ENCODE measurements around the gene HSPA8.
"Not testable (repeated sequence)": the region's sequence is repeated elsewhere in the genome, so short reads cannot be mapped to it uniquely, and the experiment has no call there.

HSPA8 gene

DNA sequence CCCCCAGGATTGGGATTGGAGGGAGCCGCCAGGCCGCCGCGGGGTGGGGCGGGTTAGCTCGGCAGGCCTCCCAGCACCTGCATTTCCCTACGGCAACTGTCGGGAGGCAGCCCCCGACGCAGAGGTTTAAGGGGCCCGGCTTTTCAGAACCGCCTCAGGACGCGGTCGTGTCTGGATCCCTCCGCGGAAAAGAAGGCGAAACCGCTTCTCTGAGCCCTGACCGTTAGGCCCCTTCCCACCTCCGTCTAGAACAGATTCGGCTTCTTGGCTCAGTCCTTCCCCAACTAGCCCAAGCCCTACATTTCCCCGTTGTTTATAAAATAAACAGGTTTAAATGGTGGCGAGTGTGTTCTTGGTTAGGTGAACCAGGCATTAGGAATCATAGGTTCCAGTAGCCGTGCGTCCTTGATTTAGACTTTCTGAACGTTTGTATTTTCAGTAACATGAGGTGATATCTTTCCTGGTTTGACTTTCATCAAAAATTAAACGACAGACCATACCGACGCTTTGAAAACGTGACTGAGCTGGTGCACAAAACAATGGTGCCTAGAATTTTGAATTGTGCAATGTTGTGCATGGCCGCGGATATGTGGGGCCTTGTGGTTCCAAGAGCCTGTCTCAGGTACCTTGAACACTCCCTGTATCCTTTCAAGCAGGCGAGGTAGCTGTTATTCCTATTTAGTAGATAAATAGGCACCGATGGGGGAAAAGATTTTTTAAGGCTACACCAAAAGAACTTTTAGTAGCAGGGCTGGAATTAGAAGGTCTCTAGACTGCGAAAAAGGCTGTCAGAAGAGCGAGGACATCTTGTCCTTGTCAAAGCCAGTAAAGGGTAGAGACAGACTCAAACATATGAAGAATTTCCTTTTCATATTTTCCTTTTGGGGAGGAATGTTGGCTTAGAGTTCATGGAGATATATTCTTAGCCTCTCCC, 1.2 kb upstream of the HSPA8 start:
- peaks cover 58% of the 10 kb centered on the region for H3K36me3 Mint-ChIP-seq (ENCODE audit: insufficient read depth)
- no peaks in the 10 kb centered on the region for H3K27me3 Mint-ChIP-seq
- peaks cover 51 to 52% of the 10 kb centered on the region in 2 donors for H3K4me1 Mint-ChIP-seq (ENCODE audit: low read depth in 2 of 2)
- peak overlapping the region; percentile 99 to 100 for H3K4me3 Mint-ChIP-seq
- peak overlapping the region; percentile 99 to 100 for H3K27ac Mint-ChIP-seq
- no peaks in the 10 kb centered on the region for H3K9me3 Mint-ChIP-seq
- peak; percentile 0 for ATAC-seq (replicated peaks)
- peak; percentile 31 to 39 (median 36) for DNase-seq

DNA sequence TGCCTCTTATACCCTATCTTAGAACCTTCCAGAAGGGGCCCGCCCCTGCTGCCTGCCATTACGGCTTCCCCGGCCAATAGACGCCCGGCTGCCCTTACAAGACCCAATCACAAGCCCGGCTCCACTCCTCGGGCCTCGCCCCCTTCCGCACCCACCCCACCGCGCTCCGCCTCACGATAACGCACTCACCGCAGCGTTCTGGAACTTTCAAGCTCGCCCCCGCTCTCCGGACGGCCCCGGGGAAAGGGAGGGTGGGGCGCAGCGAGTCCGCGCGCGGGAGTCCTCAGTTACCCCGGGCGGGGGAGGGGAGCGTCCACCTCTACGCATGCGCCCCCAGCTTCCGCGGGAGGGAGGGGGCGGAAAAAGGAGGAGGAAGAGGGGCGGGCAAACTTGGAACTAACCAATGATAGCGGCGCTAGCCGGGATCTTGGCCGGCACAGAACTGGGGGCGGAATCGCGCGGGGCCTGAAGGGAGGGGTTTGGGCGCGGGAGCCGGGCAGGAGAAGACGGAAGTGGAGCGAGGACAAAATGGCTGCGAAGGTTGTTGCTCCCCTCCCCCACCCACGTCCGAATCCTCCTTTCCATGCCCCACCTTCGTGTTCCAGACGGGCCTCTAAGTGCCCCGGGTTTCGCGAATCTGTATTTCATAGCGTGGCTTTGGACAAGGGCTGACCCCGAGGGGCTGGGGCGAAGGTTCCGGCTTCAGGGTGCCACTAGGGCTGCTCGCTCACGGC, 389 bp upstream of the HSPA8 start:
- Mint-ChIP-seq H3K27me3 (no peaks in the 10 kb centered on the region), H3K27ac (peak overlapping the region; percentile 99 to 100), H3K4me1 (ENCODE audit: low read depth in 2 of 2) (peaks cover 59 to 61% of the 10 kb centered on the region in 2 donors), H3K4me3 (peak overlapping the region; percentile 99 to 100), H3K9me3 (no peaks in the 10 kb centered on the region), H3K36me3 (ENCODE audit: insufficient read depth) (peaks cover 66% of the 10 kb centered on the region)
- ATAC-seq (replicated peaks): peak; percentile 83
- peak; percentile 99 for DNase-seq

GRCh38 chr11:123060277-123061000, 1.5 kb downstream of the HSPA8 start:
- Mint-ChIP-seq H3K27me3 (no peaks in the 10 kb centered on the region), H3K4me1 (ENCODE audit: low read depth in 2 of 2) (peaks cover 72 to 75% of the 10 kb centered on the region in 2 donors), H3K9me3 (no peaks in the 10 kb centered on the region), H3K36me3 (ENCODE audit: insufficient read depth) (peaks cover 85% of the 10 kb centered on the region), H3K4me3 (peak overlapping the region; percentile 99 to 100), H3K27ac (peak overlapping the region; percentile 99 to 100)
- no peak for DNase-seq
- no peak for ATAC-seq (replicated peaks)

- H3K27me3 Mint-ChIP-seq; ATAC-seq (replicated peaks); H3K9me3 Mint-ChIP-seq; DNase-seq: not testable (repeated sequence)
- H3K4me3 Mint-ChIP-seq: peak overlapping the region; percentile 99 to 100
- H3K4me1 Mint-ChIP-seq (ENCODE audit: low read depth in 2 of 2): peaks cover 72 to 76% of the 10 kb centered on the region in 2 donors
- H3K27ac Mint-ChIP-seq: peak overlapping the region; percentile 99 to 100
- peaks cover 91% of the 10 kb centered on the region for H3K36me3 Mint-ChIP-seq (ENCODE audit: insufficient read depth)
Observed at GRCh38 chr11:123059041-123059920, 2.7 kb downstream of the HSPA8 start.

DNA sequence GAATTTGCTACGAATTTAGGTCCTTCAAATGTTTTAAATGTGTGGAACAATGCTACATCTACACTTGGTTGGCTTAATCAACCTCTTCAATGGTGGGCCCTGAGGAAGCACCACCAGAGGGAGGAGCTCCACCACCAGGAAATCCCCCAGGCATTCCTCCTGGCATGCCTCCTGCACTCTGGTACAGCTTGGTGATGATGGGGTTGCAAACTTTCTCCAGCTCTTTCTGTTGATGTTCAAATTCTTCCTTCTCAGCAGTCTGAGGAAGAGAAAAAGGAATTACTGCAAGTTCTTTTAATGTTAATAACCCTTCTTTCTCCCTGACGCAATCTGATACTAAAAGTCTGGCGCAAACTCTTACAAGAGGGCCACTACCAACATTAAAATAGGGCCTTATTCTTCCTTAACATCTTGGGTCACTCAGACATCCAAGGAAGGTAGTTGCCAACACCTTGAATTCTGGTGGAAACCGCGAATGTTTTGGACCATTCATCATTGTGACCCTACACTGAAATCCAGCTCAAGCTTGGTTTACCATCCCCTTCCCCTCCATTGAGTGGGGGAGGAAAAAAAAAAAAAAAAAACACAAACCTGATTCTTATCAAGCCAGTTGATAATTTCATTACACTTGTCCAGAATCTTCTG, 4.2 kb downstream of the HSPA8 start:
- peaks cover 66 to 69% of the 10 kb centered on the region in 2 donors for H3K4me1 Mint-ChIP-seq (ENCODE audit: low read depth in 2 of 2)
- H3K9me3 Mint-ChIP-seq: no peaks in the 10 kb centered on the region
- ATAC-seq (replicated peaks) (no peak), DNase-seq (no peak)
- peak overlapping the region; percentile 99 to 100 for H3K27ac Mint-ChIP-seq
- H3K27me3 Mint-ChIP-seq: no peaks in the 10 kb centered on the region
- peaks cover 98% of the 10 kb centered on the region for H3K36me3 Mint-ChIP-seq (ENCODE audit: insufficient read depth)
- peak overlapping the region; percentile 99 to 100 for H3K4me3 Mint-ChIP-seq

- no peak for ATAC-seq (replicated peaks)
- peak overlapping the region; percentile 99 to 100 for H3K4me3 Mint-ChIP-seq
Observed at GRCh38 chr11:123056835-123057491, 5.0 kb downstream of the HSPA8 start.

DNA sequence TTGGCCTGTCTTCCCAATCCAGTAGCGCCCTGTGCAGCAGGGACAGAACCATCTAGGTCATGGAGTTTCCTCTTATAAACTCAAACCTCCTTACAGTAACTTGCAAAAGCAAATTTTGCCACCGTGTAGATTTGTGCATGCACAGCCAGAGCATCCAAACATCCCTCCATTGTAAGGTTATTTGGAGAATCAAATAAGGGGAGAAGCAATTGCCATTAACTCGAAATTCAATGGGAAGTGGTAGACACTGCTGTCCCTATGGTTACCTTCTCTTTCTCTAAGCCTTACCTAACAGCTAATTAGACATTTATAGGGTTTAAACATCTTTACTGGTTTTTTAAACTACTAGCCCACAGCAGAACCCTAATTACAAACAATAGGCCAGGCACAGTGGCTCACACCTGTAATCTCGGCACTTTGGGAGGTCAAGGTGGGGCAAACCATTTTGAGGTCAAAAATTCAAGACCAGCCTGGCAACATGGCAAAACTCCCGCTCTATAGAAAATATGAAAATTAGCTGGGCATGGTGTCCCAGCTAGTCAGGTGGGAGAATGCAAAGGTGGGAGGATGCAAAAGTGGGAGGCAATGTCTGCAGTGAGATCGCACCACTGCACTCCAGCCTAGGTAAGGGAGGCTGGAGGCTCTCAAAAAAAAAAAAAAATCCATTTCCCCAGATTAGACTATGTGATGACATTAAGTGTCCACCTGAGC, 6.6 kb downstream of the HSPA8 start:
- ATAC-seq (replicated peaks): no peak
- H3K36me3 Mint-ChIP-seq (ENCODE audit: insufficient read depth): peaks cover 86% of the 10 kb centered on the region
- H3K27me3 Mint-ChIP-seq: no peaks in the 10 kb centered on the region
- H3K4me3 Mint-ChIP-seq: peak overlapping the region; percentile 51 to 99
- peak overlapping the region; percentile 44 to 99 for H3K27ac Mint-ChIP-seq
- H3K4me1 Mint-ChIP-seq (ENCODE audit: low read depth in 2 of 2): peaks cover 52 to 57% of the 10 kb centered on the region in 2 donors
- no peaks in the 10 kb centered on the region for H3K9me3 Mint-ChIP-seq
- DNase-seq: no peak

More at GRCh38 chr11:123056835-123057491, 5.0 kb downstream of the HSPA8 start:
- Mint-ChIP-seq H3K27me3 (no peaks in the 10 kb centered on the region), H3K4me1 (ENCODE audit: low read depth in 2 of 2) (peaks cover 65 to 69% of the 10 kb centered on the region in 2 donors), H3K36me3 (ENCODE audit: insufficient read depth) (peaks cover 95% of the 10 kb centered on the region), H3K9me3 (no peaks in the 10 kb centered on the region), H3K27ac (peak overlapping the region; percentile 99 to 100)
- DNase-seq: no peak

DNA sequence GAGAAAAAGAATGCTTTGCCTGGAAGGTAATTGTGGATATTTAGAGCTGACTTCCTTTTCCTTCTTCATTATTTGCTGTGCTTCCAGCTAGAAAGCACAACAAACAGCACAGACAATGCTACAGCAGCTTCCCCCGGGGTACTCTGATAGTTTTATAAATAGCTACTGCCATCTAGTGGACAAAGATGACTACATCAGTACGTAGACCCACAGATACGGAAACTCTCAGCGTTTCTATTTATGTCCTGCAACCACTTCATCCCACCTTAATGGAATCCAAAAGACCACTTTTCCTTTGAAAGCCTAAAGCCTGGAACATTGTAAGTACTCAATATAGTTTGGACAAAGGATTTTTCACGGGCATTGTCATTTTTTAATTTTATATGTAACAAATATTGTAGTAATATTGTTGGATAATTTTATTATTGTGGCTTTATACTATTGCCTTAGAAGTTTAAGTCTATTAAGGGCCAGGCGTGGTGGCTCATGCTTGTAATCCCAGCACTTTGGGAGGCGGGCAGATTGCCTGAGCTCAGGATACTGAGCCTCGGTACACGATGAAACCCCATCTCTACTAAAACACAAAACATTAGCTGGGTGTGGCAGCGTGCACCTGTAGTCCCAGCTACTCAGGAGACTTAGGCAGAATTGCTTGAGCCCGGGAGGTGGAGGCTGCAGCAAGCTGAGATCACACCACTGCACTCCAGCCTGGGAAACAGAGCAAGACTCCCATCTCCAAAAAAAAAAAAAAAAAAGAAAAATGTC, 7.5 kb downstream of the HSPA8 start:
- H3K9me3 Mint-ChIP-seq: no peaks in the 10 kb centered on the region
- peak overlapping the region in 1 of 2 donors; percentile 99 for H3K4me3 Mint-ChIP-seq
- H3K4me1 Mint-ChIP-seq (ENCODE audit: low read depth in 2 of 2): peaks cover 48 to 49% of the 10 kb centered on the region in 2 donors
- ATAC-seq (replicated peaks) (peak; percentile 90), DNase-seq (peak; percentile 21 to 41 (median 40))
- H3K27me3 Mint-ChIP-seq: no peaks in the 10 kb centered on the region
- H3K36me3 Mint-ChIP-seq (ENCODE audit: insufficient read depth): peaks cover 77% of the 10 kb centered on the region
- H3K27ac Mint-ChIP-seq: peak overlapping the region; percentile 44 to 99

DNA sequence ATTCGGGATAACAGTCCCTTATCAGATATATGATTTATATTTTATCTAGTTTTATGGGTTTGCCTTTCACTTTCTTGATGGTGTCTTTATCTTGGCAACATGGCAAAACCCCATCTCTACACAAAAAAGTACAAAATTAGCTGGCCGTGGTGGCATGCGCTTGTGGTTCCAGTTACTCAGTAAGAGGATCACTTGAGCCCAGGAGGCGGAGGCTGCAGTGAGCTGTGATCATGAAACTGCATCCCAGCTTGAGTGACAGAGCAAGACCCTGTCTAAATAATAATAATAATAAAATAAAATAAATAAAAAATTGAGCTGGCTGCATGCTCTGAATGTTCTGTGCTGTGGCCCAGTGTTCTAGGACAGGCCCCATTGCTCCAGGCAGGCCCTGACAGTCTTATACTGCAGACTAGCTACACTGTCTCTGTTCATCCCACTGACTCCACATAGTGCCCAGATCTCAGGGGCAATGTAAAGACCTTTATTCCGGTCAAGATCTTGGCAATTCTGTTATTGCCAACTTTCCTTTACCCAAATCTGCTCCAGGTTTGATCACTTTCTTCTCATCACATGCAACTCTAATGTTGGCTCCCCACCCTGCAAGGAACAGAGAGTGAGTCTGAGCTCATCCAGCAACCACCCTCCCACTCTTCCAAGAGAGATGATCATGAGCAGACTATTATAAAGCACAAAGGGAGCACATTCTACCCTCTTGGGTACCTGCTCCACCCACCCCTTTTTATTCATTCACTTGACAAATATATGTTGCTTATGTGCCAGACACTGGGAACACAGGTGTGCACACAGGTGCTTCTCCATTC, 8.8 kb downstream of the HSPA8 start:
- peaks cover 34 to 35% of the 10 kb centered on the region in 2 donors for H3K4me1 Mint-ChIP-seq (ENCODE audit: low read depth in 2 of 2)
- H3K27ac Mint-ChIP-seq: no peak overlapping the region
- H3K4me3 Mint-ChIP-seq: no peak overlapping the region
- H3K9me3 Mint-ChIP-seq: no peaks in the 10 kb centered on the region
- peaks cover 63% of the 10 kb centered on the region for H3K36me3 Mint-ChIP-seq (ENCODE audit: insufficient read depth)
- DNase-seq: no peak
- H3K27me3 Mint-ChIP-seq: no peaks in the 10 kb centered on the region
- ATAC-seq (replicated peaks): no peak

DNA sequence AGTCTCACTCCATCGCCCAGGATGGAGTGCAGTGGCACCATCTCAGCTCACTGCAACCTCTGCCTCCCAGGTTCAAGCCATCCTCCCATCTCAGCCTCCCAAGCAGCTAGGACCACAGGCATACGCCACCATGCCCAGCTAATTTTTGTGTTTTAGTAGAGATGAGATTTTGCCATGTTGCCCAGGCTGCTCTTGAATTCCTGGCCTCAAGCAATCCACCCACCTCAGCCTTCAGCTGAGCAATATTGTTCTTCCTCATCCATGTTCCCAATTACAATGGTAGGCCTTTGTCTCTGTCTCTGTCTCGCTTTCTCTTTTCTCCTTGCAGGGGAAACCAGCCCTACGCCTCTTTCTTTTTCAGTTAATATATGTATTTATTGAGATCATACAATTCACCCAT, 10.3 kb downstream of the HSPA8 start:
- DNase-seq: no peak
- Mint-ChIP-seq H3K4me1 (ENCODE audit: low read depth in 2 of 2) (peaks cover 19 to 20% of the 10 kb centered on the region in 2 donors), H3K36me3 (ENCODE audit: insufficient read depth) (peaks cover 48% of the 10 kb centered on the region), H3K4me3 (no peak overlapping the region), H3K27ac (no peak overlapping the region), H3K27me3 (no peaks in the 10 kb centered on the region), H3K9me3 (no peaks in the 10 kb centered on the region)
- no peak for ATAC-seq (replicated peaks)

Data from effector memory CD8-positive, alpha-beta T cell (primary cell).